GM12801 (cell line): ENCODE data around the gene ALOX12B.

Experiments used
- CTCF ChIP-seq: IDR thresholded peaks from one replicate; pipeline ENCODE4 v1.5.1; 2011; ENCODE audit warnings: control low read depth; ENCODE audit not compliant: insufficient read length; ENCODE audit errors: extremely low read depth

The ALOX12B gene

GRCh38 chr17:8116776-8117175, 29.3 kb upstream of the ALOX12B start:
- TF ChIP-seq CTCF: no peak

- TF ChIP-seq CTCF: no peak
Measured at GRCh38 chr17:8110907-8111306, 23.4 kb upstream of the ALOX12B start.

GRCh38 chr17:8110456-8110804, 22.9 kb upstream of the ALOX12B start:
- no peak for TF ChIP-seq CTCF

- no peak for TF ChIP-seq CTCF
Measured at GRCh38 chr17:8109661-8110455, 22.3 kb upstream of the ALOX12B start.

- no peak for TF ChIP-seq CTCF
Measured at GRCh38 chr17:8108972-8109660, 21.6 kb upstream of the ALOX12B start.

- no peak for TF ChIP-seq CTCF
Measured at GRCh38 chr17:8105957-8106398, 18.5 kb upstream of the ALOX12B start.

GRCh38 chr17:8104911-8105310, 17.4 kb upstream of the ALOX12B start:
- TF ChIP-seq CTCF: no peak
